ENCODE data around the gene CRB2. TPM values are rescaled to one million over a fixed set of nuclear protein-coding genes. Genes with fewer than 3 reads are reported as not detected.

CRB2 gene
- total RNA-seq, 2 experiments from 2014 or later = 0.09 TPM; not detected in 1

DNA sequence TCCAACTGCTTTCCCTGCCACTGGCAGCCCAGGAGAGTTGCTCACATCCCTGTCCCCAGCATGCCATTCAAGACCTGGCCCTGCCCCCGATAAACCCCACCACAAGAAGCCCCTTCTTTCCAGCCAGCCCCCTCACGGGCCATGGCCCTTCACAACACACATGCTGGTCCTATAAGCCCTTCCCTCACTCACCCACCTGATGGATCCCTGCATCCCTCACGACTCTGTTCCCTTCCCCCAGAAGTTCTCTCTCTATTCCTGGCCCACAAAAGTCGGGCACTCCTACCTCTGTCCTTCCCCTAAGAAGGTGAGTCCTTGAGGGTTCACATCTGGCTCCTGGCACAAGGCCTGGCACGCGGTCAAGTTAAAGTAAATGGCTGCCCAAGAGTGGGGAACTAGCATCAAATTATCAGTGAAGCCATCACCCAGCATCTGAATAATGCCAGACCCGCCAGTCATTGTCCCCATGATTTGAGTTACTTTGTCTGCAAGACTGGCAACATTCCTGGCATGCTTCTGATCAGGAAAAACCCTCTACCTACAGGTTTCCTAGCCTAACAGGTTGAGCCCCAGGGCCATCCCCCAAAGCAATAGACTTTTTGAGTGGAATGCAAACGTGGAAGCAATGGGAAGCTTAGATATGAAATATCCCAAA lies 65.9 kb downstream of the CRB2 start:
- Mint-ChIP-seq H3K9me3 (no peaks in the 10 kb centered on the region), H3K4me1 (ENCODE audit: low read depth) (no peaks in the 10 kb centered on the region), H3K27ac (peak overlapping the region; percentile 36), H3K27me3 (no peaks in the 10 kb centered on the region), H3K36me3 (ENCODE audit: low read depth) (peaks cover 3% of the 10 kb centered on the region), H3K4me3 (no peak overlapping the region)
- ChIA-PET POLR2A (interaction anchor here (0.6 kb wide), 1 partner anchor 11 kb away, joined by 3 read pairs; no protein-coding TSS in a partner anchor), CTCF (no interaction called here)
- intact Hi-C loops (cut with micrococcal nuclease) = no loop called here
- DNase-seq (no peak), ATAC-seq (no peak)
- TF ChIP-seq, protein P1, sequence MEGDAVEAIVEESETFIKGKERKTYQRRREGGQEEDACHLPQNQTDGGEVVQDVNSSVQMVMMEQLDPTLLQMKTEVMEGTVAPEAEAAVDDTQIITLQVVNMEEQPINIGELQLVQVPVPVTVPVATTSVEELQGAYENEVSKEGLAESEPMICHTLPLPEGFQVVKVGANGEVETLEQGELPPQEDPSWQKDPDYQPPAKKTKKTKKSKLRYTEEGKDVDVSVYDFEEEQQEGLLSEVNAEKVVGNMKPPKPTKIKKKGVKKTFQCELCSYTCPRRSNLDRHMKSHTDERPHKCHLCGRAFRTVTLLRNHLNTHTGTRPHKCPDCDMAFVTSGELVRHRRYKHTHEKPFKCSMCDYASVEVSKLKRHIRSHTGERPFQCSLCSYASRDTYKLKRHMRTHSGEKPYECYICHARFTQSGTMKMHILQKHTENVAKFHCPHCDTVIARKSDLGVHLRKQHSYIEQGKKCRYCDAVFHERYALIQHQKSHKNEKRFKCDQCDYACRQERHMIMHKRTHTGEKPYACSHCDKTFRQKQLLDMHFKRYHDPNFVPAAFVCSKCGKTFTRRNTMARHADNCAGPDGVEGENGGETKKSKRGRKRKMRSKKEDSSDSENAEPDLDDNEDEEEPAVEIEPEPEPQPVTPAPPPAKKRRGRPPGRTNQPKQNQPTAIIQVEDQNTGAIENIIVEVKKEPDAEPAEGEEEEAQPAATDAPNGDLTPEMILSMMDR (IDR thresholded peaks at IDR 0.05) = no peak

DNA sequence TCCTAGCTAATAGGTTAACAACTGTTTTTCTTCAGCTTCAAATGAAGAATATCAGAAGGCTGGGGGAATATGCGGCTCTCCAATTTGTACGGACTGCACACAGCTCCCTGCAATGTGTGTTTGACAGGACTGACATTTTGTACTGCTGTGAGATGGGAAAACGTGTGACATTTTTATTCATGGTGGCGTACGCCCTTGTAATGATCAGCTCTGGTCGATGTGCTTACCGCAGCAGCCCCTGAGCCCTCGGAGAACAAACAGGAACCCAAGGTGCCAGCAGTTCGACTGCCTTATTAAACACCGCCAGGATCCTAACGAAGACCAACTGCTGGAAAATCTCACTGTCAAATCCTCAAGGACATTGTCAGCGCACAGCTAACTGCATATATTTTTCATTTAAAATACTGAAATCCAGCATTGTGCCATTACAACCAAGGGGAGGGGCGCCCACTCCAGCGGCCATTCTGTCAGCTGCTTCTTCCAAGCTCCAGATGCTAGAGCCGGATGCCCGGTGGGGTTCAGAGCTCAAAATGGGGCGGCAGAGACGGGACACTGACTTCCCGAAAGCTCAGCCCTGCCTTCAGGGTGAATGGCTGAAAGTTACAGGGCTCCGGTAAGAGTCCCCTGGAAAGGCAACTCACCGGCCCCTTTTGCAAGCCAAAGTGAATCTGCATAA lies 66.8 kb downstream of the CRB2 start:
- DNase-seq = no peak
- ATAC-seq = no peak
- Mint-ChIP-seq H3K27me3 (no peaks in the 10 kb centered on the region), H3K27ac (no peak overlapping the region), H3K4me3 (no peak overlapping the region), H3K4me1 (ENCODE audit: low read depth) (no peaks in the 10 kb centered on the region), H3K9me3 (no peaks in the 10 kb centered on the region), H3K36me3 (ENCODE audit: low read depth) (peaks cover 4% of the 10 kb centered on the region)
- CTCF ChIA-PET = no interaction called here
- TF ChIP-seq, protein P1 (IDR thresholded peaks at IDR 0.05) = no peak
- intact Hi-C loops (cut with micrococcal nuclease) = no loop called here
- POLR2A ChIA-PET = interaction anchor here (0.6 kb wide), 1 partner anchor 10 kb away, joined by 3 read pairs; no protein-coding TSS in a partner anchor

DNA sequence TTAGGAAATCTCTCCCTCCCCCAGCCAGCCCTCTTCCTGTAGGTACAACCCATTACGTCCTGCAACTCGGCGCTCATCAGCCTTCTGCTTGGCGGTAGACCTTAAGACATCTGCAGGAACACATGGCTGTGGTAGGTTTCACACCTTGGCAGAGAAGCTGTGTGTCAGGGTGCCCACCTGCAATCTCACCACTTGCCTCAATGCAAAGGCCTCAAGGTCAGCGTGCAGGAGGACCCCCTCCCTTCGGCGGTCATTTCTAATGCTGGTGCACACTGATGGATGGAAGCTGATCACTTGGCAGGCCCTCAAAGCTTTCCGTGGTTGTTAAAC lies 67.3 kb downstream of the CRB2 start:
- Mint-ChIP-seq H3K4me1 (ENCODE audit: low read depth) (no peaks in the 10 kb centered on the region), H3K4me3 (no peak overlapping the region), H3K27me3 (no peaks in the 10 kb centered on the region), H3K36me3 (ENCODE audit: low read depth) (peaks cover 4% of the 10 kb centered on the region), H3K27ac (no peak overlapping the region), H3K9me3 (no peaks in the 10 kb centered on the region)
- ChIA-PET CTCF (no interaction called here), POLR2A (no interaction called here)
- TF ChIP-seq, protein P1 (IDR thresholded peaks at IDR 0.05) = no peak
- DNase-seq = no peak
- ATAC-seq = no peak
- intact Hi-C loops (cut with micrococcal nuclease) = no loop called here

DNA sequence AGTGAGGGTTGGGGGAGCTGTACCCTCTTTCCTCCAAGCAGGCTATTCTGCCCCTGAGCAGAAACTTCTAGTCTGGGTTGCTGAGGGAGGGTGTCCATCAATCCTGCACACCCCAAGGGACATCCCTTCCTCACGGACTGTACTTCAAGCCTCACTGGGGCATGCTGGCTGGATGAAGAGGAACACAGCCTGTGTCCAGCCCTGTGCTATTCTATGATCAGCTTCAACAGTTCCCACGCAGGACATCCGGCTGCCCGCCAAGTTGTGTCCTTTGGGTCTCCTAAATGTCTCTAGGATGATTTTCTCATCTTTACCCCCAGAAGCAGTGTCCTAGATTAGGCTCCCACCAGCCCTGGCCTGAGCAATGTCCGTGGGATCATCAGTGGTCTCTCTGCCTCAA lies 68.1 kb downstream of the CRB2 start:
- intact Hi-C loops (cut with micrococcal nuclease) = no loop called here
- no peaks in the 10 kb centered on the region for H3K9me3 Mint-ChIP-seq
- CTCF ChIA-PET = no interaction called here
- H3K27ac Mint-ChIP-seq = no peak overlapping the region
- DNase-seq (no peak), ATAC-seq (no peak)
- POLR2A ChIA-PET = no interaction called here
- H3K27me3 Mint-ChIP-seq = no peaks in the 10 kb centered on the region
- TF ChIP-seq, protein P1 (IDR thresholded peaks at IDR 0.05) = no peak
- H3K36me3 Mint-ChIP-seq (ENCODE audit: low read depth) = peaks cover 6% of the 10 kb centered on the region
- no peaks in the 10 kb centered on the region for H3K4me1 Mint-ChIP-seq (ENCODE audit: low read depth)
- no peak overlapping the region for H3K4me3 Mint-ChIP-seq

DNA sequence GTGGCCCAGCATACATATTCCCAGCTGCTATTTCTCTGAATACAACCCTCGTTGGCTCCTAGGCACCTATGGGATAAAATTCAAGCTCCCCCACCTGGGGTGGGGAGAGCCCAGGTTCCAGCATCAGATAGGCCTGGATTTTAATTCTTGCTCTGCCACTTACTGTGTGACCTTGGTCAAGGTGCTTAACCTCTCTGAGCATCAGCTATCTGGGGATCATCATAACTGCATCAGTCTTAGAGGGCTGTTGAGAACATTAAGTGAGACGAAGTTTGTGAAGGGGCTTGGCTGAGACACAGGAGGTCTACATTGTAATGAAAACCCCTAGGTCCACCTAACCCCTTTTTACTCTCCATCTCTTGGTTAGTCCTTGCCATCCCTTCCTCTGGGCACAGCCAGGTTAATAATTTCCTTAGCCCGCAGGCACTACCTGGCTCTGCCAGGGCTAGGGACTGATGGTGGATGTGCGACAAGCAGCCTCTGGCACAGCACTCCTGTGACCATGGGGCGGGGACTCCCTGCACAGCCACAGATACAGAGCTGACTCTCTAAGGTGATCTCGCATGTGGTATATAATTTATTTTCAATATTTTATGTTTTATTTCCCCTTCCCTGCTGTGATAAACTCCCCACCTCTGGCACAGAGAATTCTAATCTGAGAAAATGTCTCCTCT lies 68.7 kb downstream of the CRB2 start:
- no peaks in the 10 kb centered on the region for H3K4me1 Mint-ChIP-seq (ENCODE audit: low read depth)
- peaks cover 10% of the 10 kb centered on the region for H3K36me3 Mint-ChIP-seq (ENCODE audit: low read depth)
- ChIA-PET CTCF (no interaction called here), POLR2A (no interaction called here)
- DNase-seq = no peak
- H3K4me3 Mint-ChIP-seq = no peak overlapping the region
- TF ChIP-seq, protein P1 (IDR thresholded peaks at IDR 0.05) = no peak
- no peak for ATAC-seq
- intact Hi-C loops (cut with micrococcal nuclease) = no loop called here
- H3K9me3 Mint-ChIP-seq = no peaks in the 10 kb centered on the region
- H3K27me3 Mint-ChIP-seq = no peaks in the 10 kb centered on the region
- no peak overlapping the region for H3K27ac Mint-ChIP-seq
